ENCODE data around the gene PER2. TPM values are rescaled to one million over a fixed set of nuclear protein-coding genes. Genes with fewer than 3 reads are reported as not detected.

PER2 gene
- total and polyA plus RNA-seq, 9 of the 15 experiments (the other 6 are each of a cell fraction or from before 2014, with no cell fraction given): 1.1 to 10.3 (median 2.9) TPM

DNA sequence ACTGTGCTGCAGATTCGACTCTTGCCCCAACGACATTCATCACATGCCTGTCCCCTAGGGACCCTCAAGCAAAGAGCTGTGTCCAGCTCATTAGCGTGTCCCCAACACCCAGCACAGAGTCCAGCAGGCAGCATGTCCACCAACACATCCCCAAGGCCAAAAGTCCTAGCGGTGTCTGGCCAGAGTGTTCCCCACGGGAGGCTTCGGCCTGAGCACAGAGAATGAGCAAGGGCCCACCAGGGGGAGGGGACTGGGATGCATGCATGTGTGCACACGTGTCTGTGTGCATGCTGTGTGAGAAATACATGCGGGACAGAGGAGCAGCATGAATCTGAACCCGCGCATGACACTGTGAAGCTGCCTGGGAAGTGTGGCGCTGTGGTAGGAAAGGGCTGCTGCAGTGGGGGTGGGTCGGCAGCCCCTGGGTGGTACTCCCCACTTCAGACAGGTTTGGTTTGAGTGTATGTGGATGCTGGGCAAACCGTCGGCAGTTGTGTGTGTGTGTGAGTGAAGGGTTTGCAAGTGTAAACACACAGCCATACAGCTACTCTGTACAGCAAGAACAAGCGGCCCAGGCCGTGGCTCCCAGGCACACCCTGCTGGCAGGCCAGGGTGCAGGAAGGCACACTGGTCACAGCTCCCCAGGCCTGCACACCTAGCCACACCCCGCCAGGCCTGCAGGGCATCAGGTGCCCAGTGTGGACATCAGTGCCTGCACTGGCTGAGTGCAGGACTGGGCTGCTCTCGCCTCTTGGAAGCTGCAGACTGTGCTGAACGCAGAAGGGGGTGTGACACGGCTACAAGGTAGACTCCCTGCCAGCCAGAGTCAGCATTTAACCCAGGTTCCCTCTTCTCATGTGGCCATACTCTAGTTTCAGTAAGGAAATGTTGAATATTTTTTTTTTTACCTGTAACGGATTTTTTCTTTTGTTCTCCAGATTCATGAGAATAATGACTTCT, 29.1 kb downstream of the PER2 start:
- ChIA-PET POLR2A (interaction anchor here (0.5 kb wide), 1 partner anchor 144 kb away, joined by 4 read pairs; no protein-coding TSS in a partner anchor), CTCF (ENCODE audit: low intra/inter-chr PET ratio) (interaction anchor here (1.4 kb wide), 1 partner anchor 99 kb away, joined by 3 read pairs; no protein-coding TSS in a partner anchor)
- Histone ChIP-seq H3K9ac (ENCODE audit: insufficient read depth in 1 of 2, low read depth in 2 of 2, low read length in 2 of 2) (peak overlapping the region in 1 of 2 experiments; percentile 35; a peak in 2 of 4 replicates), H3K79me2 (ENCODE audit: control insufficient read depth, insufficient read depth, low read length) (no peaks in the 10 kb centered on the region), H3K9me1 (ENCODE audit: control insufficient read depth, insufficient read depth, low read length) (no peaks in the 10 kb centered on the region), H3K9me3 (replicated peaks; ENCODE audit: control insufficient read depth, insufficient read depth, low read depth, low read length) (no peaks in the 10 kb centered on the region), H4K20me1 (replicated peaks; ENCODE audit: control insufficient read depth, insufficient read depth, low read length) (no peaks in the 10 kb centered on the region; the same call in 1 of the 2 replicates), H3K27me3 (ENCODE audit: control insufficient read depth in 2 of 2, insufficient read depth in 2 of 2, low read length in 2 of 2) (no peaks in the 10 kb centered on the region), H3K27ac (ENCODE audit: extremely low read depth, low read depth, low read length) (no peak overlapping the region), H3K4me1 (replicated peaks in 1 of 2; ENCODE audit: control insufficient read depth in 2 of 2, insufficient read depth in 2 of 2, low read length in 2 of 2) (peaks cover 0 to 5% of the 10 kb centered on the region in 2 experiments; a peak in 3 of 5 replicates), H3K36me3 (ENCODE audit: control insufficient read depth, insufficient read depth, low read length) (peaks cover 52% of the 10 kb centered on the region; the same call in 2 of the 3 replicates), H3K4me2 (ENCODE audit: insufficient read depth, low read length) (no peak overlapping the region), H2AFZ (ENCODE audit: low read depth, low read length) (no peak overlapping the region), H3K4me3 (no peak overlapping the region)
- no peak for DNase-seq (ENCODE audit: extremely low read depth in 1 of 4, low spot score in 3 of 4)
- ATAC-seq: no peak; the same call in 2 of the 3 replicates
- in situ Hi-C loops (cut with MboI) (loop anchor here (25.0 kb wide), 1 partner anchor 397 kb away; the partner anchor contains the start of gene RAMP1), intact Hi-C loops (cut with micrococcal nuclease) (loop anchor here (5.0 kb wide), 1 partner anchor 402 kb away; the partner anchor contains the start of gene RAMP1)
- no TSS peak for BruUV-seq (replicated peaks)
- no peak for TF ChIP-seq MAFK (IDR thresholded peaks at IDR 0.05; ENCODE audit: low read length)
- TF ChIP-seq, protein P1, sequence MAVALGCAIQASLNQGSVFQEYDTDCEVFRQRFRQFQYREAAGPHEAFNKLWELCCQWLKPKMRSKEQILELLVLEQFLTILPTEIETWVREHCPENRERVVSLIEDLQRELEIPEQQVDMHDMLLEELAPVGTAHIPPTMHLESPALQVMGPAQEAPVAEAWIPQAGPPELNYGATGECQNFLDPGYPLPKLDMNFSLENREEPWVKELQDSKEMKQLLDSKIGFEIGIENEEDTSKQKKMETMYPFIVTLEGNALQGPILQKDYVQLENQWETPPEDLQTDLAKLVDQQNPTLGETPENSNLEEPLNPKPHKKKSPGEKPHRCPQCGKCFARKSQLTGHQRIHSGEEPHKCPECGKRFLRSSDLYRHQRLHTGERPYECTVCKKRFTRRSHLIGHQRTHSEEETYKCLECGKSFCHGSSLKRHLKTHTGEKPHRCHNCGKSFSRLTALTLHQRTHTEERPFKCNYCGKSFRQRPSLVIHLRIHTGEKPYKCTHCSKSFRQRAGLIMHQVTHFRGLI (CRISPR knock-in tag; IDR thresholded peaks at IDR 0.05): no peak
- TF ChIP-seq, protein P2, sequence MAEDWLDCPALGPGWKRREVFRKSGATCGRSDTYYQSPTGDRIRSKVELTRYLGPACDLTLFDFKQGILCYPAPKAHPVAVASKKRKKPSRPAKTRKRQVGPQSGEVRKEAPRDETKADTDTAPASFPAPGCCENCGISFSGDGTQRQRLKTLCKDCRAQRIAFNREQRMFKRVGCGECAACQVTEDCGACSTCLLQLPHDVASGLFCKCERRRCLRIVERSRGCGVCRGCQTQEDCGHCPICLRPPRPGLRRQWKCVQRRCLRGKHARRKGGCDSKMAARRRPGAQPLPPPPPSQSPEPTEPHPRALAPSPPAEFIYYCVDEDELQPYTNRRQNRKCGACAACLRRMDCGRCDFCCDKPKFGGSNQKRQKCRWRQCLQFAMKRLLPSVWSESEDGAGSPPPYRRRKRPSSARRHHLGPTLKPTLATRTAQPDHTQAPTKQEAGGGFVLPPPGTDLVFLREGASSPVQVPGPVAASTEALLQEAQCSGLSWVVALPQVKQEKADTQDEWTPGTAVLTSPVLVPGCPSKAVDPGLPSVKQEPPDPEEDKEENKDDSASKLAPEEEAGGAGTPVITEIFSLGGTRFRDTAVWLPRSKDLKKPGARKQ (CRISPR knock-in tag; IDR thresholded peaks at IDR 0.05): no peak
- TF ChIP-seq, protein P3, sequence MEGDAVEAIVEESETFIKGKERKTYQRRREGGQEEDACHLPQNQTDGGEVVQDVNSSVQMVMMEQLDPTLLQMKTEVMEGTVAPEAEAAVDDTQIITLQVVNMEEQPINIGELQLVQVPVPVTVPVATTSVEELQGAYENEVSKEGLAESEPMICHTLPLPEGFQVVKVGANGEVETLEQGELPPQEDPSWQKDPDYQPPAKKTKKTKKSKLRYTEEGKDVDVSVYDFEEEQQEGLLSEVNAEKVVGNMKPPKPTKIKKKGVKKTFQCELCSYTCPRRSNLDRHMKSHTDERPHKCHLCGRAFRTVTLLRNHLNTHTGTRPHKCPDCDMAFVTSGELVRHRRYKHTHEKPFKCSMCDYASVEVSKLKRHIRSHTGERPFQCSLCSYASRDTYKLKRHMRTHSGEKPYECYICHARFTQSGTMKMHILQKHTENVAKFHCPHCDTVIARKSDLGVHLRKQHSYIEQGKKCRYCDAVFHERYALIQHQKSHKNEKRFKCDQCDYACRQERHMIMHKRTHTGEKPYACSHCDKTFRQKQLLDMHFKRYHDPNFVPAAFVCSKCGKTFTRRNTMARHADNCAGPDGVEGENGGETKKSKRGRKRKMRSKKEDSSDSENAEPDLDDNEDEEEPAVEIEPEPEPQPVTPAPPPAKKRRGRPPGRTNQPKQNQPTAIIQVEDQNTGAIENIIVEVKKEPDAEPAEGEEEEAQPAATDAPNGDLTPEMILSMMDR (IDR thresholded peaks at IDR 0.05 in 2 of 3, conservative IDR thresholded peaks at IDR 0.05 in 1 of 3; ENCODE audit: insufficient read depth in 2 of 3, low read depth in 1 of 3, low read length in 3 of 3): 0 out of 6 replicates have a peak, but pooled peaks have one; percentile 3 to 17 (median 15)
- TF ChIP-seq RAD21 (CRISPR knock-in tag; conservative IDR thresholded peaks at IDR 0.05 in 1 of 2, IDR thresholded peaks at IDR 0.05 in 1 of 2): peak in 1 of 2 experiments; percentile 19; a peak in 2 of 4 replicates
- TF ChIP-seq POLR2G (IDR thresholded peaks at IDR 0.05; ENCODE audit: low read depth, low read length): 0 out of 2 replicates have a peak, but pooled peaks have one; percentile 13
- no peak for FAIRE-seq
- 88% methylated on average over 14 of the region's 21 CpGs for WGBS (ENCODE audit: insufficient coverage, low coverage, missing lambda C conversion rate)

Data from K562 (cell line).